GM18870 (cell line): Measurements from ENCODE around the gene RALGPS1.
"Not testable (repeated sequence)": the region's sequence is repeated elsewhere in the genome, so short reads cannot be mapped to it uniquely, and the experiment has no call there.

Experiments used
- ATAC-seq: cut with Tn5 transposase; IDR thresholded peaks from one replicate; pipeline ENCODE4 v1.9.1; 2021; ENCODE audit warnings: moderate library complexity; ENCODE audit not compliant: unreplicated experiment

Gene RALGPS1

DNA sequence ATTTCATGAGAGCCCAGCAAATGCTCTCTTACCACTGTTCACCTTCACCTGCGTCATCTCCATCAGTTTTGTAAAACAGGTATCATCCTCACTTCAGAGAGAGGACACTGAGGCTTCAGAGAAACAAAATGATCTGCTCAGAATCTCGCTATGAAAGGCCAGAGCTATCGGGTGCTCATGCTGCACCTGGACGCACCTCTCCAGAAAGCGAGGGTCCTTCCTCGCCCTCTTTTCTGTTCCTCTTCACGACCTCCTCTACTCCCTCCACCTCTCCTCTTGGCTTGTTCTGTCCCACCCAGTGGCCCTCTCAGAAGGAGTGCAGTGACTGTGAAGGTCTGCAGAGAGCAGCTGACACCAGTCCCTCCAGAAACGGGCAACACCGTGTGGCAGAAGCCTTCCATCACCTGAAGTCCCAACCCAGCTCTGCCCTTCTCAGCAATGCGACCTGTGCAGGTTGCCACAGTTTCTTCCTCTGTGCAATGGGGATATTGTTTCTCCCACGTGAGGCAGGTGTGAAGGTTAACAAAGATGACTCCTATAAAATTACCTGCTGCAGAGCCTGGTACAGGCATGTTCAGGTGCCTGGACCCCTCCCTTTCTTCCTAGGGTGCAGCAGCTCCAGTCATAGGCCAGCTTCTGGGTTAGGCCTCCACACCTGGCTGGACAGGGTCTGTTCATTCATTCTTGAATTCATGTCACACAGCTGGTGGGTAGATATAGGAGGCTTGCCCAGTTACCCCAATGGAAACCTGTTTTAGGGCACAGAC is 253.2 kb downstream of the RALGPS1 start:
- no peak for ATAC-seq

DNA sequence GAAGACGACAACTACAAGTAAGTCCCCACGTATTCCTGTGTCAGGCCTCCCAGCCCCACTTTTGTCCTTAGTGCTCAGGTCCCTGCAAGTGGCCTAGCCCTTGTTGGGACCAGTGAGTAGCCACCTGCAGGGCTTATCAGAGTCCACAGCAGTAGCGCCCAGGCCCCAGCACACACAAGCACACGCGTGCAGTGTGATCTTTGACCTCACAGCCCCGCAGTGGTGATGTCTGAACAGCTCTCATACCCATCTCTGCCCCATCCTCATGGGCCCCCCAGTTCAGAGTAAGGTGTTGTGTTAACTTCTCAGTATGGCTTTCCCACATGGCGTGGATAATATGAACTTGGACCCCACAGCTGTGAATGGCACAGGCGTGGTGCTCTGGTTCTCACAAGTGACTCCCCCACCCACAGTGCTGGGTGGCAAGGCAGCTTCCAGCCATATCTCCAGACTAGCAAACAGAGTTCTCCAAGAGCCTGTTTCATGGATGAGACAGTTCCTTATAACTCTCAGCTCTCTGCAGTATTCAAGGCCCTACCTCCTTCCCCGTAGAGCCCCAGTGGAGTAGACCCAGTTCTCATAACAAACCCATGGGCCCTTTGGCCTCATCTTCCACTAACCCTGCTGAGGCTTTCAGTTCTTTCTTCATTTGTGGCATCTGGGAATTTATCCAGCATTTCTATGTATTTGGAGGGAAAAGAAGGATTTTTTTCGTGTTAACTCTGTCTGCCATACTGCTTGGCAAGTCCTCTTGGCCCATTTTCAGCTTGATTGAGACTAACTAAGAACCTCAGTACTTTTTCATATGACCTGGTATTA is 254.4 kb downstream of the RALGPS1 start:
- ATAC-seq, result no peak

GRCh38 chr9:127169575-127169883 is 254.9 kb downstream of the RALGPS1 start:
- ATAC-seq, result no peak

- ATAC-seq, result no peak
Measured at GRCh38 chr9:127170103-127170502, 255.5 kb downstream of the RALGPS1 start.

- no peak for ATAC-seq
Measured at GRCh38 chr9:127170652-127171051, 256.1 kb downstream of the RALGPS1 start.

DNA sequence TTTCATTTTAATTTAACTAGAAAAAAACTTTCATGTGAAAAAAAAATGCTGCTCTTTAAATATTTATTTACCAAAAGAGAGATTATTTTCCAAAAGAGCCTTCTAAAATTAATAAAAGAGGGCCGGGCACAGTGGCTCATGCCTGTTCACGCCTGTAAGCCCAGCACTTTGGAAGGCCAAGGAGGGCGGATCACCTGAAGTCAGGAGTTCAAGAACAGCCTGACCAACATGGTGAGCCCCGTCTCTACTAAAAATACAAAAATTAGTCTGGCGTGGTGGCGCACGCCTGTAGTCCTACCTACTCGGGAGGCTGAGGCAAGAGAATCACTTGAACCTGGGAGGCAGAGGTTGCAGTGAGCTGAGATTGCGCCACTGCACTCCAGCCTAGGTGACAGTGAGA is 256.8 kb downstream of the RALGPS1 start:
- ATAC-seq, result not testable (repeated sequence)

DNA sequence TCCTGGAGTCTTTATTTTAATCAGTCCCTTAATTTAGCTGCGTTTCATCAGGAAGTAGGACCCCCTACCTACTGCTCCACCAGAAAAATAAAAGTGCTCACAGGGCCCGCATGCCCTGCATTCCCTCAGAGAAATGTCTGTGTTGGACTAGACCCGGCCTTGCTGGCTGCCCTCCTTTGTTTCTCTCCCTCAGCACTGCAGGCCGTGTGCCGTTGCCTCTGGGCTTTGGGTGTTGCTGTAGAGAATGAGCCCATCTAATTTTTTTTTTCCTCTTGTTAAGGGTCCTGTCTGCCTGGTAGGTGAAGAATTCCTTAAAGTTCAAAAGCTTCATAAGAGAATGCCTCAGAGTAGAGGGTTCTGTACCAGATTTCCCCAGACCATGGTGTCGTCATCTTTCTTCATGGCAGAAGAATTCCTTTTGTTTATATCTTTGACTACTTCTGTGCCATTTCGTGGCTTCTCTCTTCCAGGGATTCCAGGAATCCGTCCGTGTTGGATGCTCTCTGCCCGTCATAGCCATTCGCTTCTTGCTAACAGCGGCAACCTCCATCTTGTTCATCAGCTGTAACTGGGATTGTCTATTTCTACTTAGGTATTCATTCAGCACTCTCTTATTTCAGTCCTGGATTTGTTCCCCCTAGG is 257.6 kb downstream of the RALGPS1 start:
- ATAC-seq, result no peak

DNA sequence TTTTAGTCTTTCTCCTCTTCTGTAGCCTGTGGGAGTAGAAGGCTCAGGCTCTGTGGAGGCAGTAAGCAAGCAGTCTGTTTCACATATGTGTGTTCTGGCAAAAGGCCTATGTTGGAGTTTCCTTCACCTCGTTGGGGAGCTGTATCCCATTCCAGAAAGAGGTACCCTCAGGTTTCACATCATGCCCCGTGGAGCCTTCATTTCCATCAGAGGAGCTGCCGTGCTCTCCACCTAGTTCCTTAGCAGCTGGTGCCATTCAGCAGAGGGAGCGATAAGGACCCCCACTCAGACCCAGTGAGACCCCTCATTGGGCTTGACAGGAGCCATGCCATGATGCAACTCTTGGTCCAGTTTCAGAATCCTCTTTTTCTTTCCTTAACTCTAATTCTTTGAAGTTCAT is 258.5 kb downstream of the RALGPS1 start:
- no peak for ATAC-seq

DNA sequence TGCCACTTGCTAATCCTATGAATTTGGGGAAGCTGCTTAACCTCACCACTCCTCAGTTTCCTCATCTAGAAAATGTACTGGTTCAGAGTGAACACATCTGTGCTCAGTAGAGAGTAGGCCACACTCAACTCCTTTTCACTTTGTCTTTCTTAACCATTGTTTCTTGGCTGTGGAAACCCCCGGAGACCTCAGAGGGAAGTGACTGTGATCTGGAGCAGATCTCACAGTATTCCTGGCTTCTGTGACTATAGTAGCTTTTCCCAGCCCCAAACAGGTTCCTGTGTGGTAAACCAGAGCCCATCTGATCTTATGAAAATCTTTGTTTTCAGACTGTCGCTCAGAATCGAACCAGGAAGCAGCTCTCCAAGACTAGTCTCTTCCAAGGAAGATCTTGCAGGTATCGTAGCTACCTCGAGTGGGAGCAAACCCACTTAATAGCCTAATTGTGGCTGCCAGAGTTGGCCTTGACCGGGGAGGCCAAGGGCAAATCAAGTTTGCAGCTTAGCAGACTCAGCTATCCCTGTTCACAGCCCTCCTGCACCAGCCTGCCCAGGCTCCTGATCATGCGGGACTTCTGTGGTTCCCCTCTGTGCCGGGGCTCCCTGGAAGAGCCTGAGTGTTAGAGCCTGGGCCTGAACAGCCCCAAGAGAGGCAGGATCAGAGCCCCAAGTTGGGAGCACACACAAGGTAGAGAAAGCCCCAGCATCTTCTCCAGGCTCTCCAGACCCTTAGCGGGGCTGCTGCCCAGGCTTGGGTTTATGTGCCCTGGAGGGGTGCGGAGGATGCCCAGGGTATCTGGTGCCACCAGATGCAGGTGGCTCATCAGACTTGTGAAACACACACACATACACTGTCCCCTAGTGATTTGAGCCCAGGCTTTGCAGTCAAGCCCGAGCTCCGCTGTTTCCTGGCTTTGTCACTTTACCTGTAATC is 260.1 kb downstream of the RALGPS1 start:
- no peak for ATAC-seq

DNA sequence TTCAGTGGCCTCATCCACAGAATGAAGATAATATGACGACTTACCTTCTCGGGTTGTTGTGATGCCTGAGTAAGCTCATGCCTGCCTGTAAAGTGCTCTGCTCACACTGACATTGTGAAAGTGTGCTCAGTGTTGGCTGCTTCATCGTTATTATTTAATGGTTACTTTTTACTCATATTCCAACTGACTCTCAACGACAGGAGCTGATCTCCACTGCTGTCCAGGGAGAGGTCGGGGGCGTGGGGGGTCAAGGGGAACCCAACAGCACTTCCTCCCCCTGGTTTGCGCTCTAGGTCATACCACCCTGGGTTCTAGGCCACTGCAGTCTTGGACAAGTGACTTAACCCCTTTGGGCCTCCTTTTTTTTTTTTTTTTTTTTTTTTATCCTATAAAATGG is 260.7 kb downstream of the RALGPS1 start:
- no peak for ATAC-seq

DNA sequence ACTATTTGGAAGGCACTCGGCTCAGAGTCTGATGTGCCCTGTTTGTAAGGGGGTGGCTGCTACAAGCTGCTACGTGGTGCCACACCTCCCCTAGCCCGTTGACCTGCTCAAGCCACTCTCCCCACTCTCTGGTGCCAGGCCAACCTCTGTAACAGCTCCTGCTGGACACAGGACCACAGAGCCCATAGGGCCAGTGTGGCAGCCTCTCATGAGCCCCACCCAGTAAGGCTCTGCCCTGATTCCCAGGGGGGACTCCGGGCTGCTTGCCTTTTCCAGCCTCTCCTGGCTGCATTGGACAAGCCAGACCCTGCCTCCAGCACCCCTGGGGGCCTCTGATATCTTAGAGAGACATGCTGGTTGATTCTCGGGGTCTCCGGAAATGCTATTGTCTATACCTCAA is 261.2 kb downstream of the RALGPS1 start:
- no peak for ATAC-seq

GRCh38 chr9:127176631-127177030 is 262.0 kb downstream of the RALGPS1 start:
- no peak for ATAC-seq

- no peak for ATAC-seq
Measured at GRCh38 chr9:127177231-127177630, 262.6 kb downstream of the RALGPS1 start.

DNA sequence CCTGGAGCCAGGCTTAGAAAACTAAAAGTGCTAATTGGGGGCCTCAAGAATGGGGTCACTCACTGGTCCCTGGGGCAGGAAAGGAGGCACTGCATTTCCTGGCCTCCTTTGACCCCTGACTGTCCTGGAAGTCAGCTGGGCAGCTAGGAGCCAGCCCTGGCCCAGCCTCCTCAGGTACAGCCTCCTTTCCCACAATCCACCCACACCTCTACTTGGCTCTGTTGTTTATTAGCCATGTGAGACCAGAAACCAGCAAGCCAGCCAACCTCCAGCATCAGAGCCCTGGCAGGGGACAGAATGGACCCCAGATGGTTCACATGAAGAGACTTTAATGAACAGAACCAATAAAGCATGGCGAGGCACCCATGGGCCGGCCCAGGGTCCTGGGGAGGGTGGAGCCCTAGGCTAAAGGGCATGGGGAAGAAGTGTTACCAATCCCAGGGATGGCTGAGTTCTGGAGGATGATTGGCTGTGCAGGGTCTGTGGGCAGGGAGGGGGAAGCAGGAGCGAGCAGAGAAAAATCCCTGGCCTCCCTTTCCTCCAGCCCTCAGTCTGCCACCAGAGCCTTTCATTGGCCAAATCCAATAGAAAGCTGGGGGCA is 263.2 kb downstream of the RALGPS1 start:
- no peak for ATAC-seq

GRCh38 chr9:127178686-127179632 is 264.4 kb downstream of the RALGPS1 start:
- no peak for ATAC-seq

DNA sequence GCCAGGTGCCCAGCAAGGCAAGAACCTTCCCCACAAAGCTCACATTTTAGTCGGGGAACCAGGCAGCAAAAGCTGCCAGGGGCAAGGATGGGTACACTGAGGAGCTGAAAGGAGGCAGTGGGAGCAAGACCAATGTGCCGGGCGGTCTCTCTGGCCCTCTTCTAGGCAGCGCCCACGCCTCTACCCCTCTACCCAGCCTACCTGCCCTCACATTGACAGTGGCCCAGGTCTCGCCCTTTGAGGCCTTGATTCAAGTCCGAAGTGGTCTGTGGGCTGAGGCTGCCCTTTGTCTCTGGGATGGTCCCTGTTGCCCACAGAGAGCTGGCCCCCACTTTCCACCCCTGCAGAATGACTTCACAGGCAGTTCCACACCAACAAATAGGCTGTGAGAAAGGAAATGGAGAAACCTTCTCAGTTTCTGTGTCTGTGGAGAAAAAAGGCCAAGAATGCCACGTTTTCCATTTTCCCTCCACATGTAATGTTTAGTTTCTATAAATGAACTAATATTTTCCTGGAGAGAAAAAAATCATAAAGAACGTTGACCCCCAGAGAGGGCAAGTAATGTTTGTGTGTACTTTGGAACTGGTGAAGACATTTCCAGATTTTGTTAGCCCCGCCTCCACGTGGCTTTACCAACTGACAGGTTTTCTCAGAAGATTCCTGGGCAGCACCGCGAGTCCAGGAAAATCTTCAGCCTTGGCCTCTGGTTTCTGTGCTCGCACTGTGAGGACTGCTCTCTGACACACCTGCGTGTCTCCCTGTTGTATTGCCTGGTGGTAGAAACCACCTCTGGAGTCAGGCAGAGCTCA is 265.3 kb downstream of the RALGPS1 start:
- ATAC-seq, result no peak

DNA sequence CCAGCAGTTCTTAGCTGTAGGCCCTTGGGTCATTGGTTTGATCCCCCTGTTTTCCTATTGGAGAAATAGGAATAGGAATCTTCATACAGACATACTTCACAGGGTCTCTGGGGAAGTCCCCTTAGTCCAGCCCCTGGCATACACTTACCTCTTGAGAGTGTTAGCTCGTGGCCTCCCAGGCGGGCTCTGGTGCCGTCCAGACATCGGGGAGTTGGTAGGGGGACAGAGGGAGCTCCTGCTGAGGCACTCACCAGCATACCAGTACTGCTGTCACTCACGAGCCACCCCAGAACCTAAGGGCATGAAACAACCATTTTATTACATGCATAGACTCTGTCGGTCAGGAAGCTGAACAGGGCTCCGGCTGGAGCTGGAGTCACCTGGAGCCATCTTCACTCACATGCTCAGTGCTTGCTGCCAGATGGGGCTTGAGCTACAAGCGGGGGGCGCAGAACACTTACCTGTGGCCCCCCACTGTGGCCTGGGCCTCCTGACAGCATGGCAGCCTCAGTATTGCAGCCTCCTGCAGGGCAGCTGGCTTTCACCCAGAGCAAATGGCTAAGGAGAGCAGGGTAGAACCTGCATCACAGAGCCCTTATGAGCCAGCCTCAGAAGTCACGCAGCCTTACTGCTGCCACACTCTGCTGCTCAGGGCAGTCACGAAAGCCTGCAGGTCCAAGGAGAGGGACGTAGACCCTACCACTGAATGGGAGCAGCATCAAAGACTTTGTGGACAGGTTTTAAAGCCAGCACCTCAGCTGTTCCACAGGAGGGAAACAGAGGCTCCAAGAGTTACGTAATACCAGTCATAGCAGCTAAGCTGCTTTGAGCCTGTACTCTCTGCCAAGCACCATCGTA is 266.1 kb downstream of the RALGPS1 start:
- no peak for ATAC-seq

DNA sequence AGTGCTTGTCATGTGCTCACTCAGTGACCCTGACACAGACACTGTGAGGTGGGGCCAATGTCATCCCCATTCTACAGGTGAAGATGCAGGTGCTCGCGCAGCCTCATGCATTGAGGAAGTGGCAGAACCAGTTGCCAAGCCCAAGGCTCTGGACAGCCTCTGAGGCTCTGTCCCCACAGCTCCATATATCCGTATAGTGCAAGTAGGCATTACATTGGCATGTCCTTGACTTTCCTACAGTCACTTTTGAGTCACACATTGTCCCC is 266.7 kb downstream of the RALGPS1 start:
- no peak for ATAC-seq
